ENCODE measurements around the gene CIZ1. TPM values are rescaled to one million over a fixed set of nuclear protein-coding genes. Genes with fewer than 3 reads are reported as not detected.

Gene CIZ1
- total and polyA plus RNA-seq, 9 of the 15 experiments (the other 6 are each of a cell fraction or from before 2014, with no cell fraction given) = 6.6 to 329 (median 87.8) TPM

GRCh38 chr9:128203024-128203706, 11.8 kb upstream of the CIZ1 start, which contains the start of gene DNM1 (continued):
- no peak for TF ChIP-seq ATF6 (CRISPR knock-in tag; IDR thresholded peaks at IDR 0.05)
- TF ChIP-seq ZKSCAN1 (IDR thresholded peaks at IDR 0.05; ENCODE audit: low read depth, low read length) = peak; percentile 57; the same call in 1 of the 2 replicates
- TF ChIP-seq POLR2B (IDR thresholded peaks at IDR 0.05; ENCODE audit: low read depth, partially characterized antibody) = no peak
- TF ChIP-seq KAT8 (IDR thresholded peaks at IDR 0.05; ENCODE audit: low read depth) = no peak
- no peak for TF ChIP-seq ZNF277 (CRISPR knock-in tag; IDR thresholded peaks at IDR 0.05; ENCODE audit: borderline replicate concordance)
- no peak for TF ChIP-seq ZNF639 (CRISPR knock-in tag; conservative IDR thresholded peaks at IDR 0.05 in 1 of 2, IDR thresholded peaks at IDR 0.05 in 1 of 2)
- no peak for TF ChIP-seq TAL1 (IDR thresholded peaks at IDR 0.05)
- TF ChIP-seq SREBF1 (IDR thresholded peaks at IDR 0.05; ENCODE audit: borderline replicate concordance, low read depth, low read length) = 0 out of 2 replicates have a peak, but pooled peaks have one; percentile 64
- peak; percentile 94 to 96 for TF ChIP-seq NRF1 (conservative IDR thresholded peaks at IDR 0.05 in 1 of 2, IDR thresholded peaks at IDR 0.05 in 1 of 2)
- TF ChIP-seq NCOA4 (IDR thresholded peaks at IDR 0.05; ENCODE audit: partially characterized antibody) = no peak
- no peak for TF ChIP-seq ILK (tag; IDR thresholded peaks at IDR 0.05; ENCODE audit: borderline replicate concordance, low read depth)
- no peak for TF ChIP-seq PRPF4 (IDR thresholded peaks at IDR 0.05; ENCODE audit: insufficient read depth, low read depth, low read length, poor library complexity, severe bottlenecking)
- TF ChIP-seq GATAD2B (IDR thresholded peaks at IDR 0.05; ENCODE audit: borderline replicate concordance) = no peak
- no peak for TF ChIP-seq ELK3 (CRISPR knock-in tag; IDR thresholded peaks at IDR 0.05)
- 0 out of 2 replicates have a peak, but pooled peaks have one; percentile 15 for TF ChIP-seq ZFP30 (CRISPR knock-in tag; IDR thresholded peaks at IDR 0.05; ENCODE audit: borderline replicate concordance)
- TF ChIP-seq ASH1L (IDR thresholded peaks at IDR 0.05; ENCODE audit: borderline replicate concordance, low read depth, partially characterized antibody) = no peak
- TF ChIP-seq ZNF121 (CRISPR knock-in tag; conservative IDR thresholded peaks at IDR 0.05) = no peak
- no peak for TF ChIP-seq CBX5 (IDR thresholded peaks at IDR 0.05; ENCODE audit: borderline replicate concordance, low read depth)
- TF ChIP-seq YY1 (IDR thresholded peaks at IDR 0.05; ENCODE audit: borderline replicate concordance in 1 of 3, control insufficient read depth in 1 of 3, extremely low read depth in 1 of 3, insufficient read depth in 3 of 3, insufficient read length in 1 of 3, insufficient replicate concordance in 2 of 3, low read depth in 1 of 3, low read length in 2 of 3) = peak in 1 of 3 experiments; percentile 82
- no peak for TF ChIP-seq BRF1 (IDR thresholded peaks at IDR 0.05; ENCODE audit: borderline replicate concordance, extremely low read depth, insufficient read length)

Data from K562 (cell line).